BE2C (cell line): ENCODE measurements around the gene WLS.

ENCODE experiments used
- DNase-seq: peaks from one replicate; pipeline ENCODE4 v3.0.0-alpha.2; 2020
- H3K27me3 ChIP-seq: fragments of 250-450 bp; sonication (Bioruptor Pico); 2 replicates; pipeline ENCODE4 v1.5.1; 2020; ENCODE audit warnings: mild to moderate bottlenecking
- H3K36me3 ChIP-seq: fragments of 250-450 bp; sonication (Bioruptor Pico); 2 replicates; pipeline ENCODE4 v1.5.1; 2020; ENCODE audit warnings: mild to moderate bottlenecking
- H3K4me1 ChIP-seq: fragments of 250-450 bp; sonication (Bioruptor Pico); 2 replicates; pipeline ENCODE4 v1.5.1; 2020
- H3K4me3 ChIP-seq: 2 replicates; pipeline ENCODE4 v1.5.1; 2011; ENCODE audit warnings: low read depth, low read length
- H3K9me3 ChIP-seq: fragments of 250-450 bp; sonication (Bioruptor Pico); 2 replicates; pipeline ENCODE4 v1.5.1; 2020
- TF ChIP-seq, protein P1 (sequence below): IDR thresholded peaks from 2 replicates; pipeline ENCODE4 v1.5.1; 2012; ENCODE audit warnings: mild to moderate bottlenecking, low read depth, low read length

WLS gene

DNA sequence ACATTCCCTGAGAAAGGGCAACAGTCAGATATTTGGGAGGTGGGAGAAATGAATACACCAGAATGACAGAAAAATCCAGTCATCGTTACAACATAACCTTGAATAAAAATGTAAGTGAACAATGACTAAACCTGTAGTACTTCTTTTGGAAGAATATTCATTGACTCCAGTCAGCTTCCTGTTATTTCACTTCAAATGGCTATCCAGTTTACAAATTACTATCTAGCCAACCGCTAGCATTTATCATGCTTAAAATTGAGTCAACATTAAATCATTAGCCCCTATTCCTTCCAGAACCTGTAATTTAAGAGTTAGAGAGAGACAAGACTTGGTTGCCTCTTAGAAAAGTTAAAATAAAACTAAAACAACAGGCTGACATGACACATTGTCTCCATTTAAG is 33.6 kb downstream of the WLS start:
- no peaks in the 10 kb centered on the region for H3K36me3 ChIP-seq
- no peaks in the 10 kb centered on the region for H3K27me3 ChIP-seq
- TF ChIP-seq, protein P1, sequence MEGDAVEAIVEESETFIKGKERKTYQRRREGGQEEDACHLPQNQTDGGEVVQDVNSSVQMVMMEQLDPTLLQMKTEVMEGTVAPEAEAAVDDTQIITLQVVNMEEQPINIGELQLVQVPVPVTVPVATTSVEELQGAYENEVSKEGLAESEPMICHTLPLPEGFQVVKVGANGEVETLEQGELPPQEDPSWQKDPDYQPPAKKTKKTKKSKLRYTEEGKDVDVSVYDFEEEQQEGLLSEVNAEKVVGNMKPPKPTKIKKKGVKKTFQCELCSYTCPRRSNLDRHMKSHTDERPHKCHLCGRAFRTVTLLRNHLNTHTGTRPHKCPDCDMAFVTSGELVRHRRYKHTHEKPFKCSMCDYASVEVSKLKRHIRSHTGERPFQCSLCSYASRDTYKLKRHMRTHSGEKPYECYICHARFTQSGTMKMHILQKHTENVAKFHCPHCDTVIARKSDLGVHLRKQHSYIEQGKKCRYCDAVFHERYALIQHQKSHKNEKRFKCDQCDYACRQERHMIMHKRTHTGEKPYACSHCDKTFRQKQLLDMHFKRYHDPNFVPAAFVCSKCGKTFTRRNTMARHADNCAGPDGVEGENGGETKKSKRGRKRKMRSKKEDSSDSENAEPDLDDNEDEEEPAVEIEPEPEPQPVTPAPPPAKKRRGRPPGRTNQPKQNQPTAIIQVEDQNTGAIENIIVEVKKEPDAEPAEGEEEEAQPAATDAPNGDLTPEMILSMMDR: no peak
- no peaks in the 10 kb centered on the region for H3K9me3 ChIP-seq
- DNase-seq: no peak
- H3K4me3 ChIP-seq: no peak overlapping the region
- H3K4me1 ChIP-seq: no peaks in the 10 kb centered on the region

- H3K27me3 ChIP-seq: no peaks in the 10 kb centered on the region
- no peak for DNase-seq
- no peaks in the 10 kb centered on the region for H3K9me3 ChIP-seq
- no peaks in the 10 kb centered on the region for H3K4me1 ChIP-seq
- TF ChIP-seq, protein P1: no peak
- H3K36me3 ChIP-seq: no peaks in the 10 kb centered on the region
- H3K4me3 ChIP-seq: no peak overlapping the region
Observed at GRCh38 chr1:68197891-68198290, 34.4 kb downstream of the WLS start.

DNA sequence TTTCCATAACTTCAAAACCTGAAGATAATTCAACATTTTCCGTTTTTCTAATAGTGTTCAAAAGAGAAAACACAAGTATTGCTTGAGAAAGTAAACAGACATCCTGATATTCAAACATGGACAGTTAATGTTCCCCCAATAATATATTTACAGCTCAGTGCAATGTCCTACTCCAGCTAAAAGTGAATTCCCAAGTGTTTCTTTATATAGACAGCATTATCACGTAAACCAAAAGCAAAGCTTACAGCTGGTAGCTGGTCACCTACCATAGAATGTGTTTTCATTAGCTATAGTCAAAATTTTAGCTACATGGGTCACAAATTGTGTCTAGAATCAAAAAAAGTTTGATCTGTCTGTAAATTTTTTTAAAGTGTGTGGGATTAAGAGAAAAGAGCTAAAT is 34.9 kb downstream of the WLS start:
- no peaks in the 10 kb centered on the region for H3K36me3 ChIP-seq
- H3K4me3 ChIP-seq: no peak overlapping the region
- H3K4me1 ChIP-seq: no peaks in the 10 kb centered on the region
- DNase-seq: no peak
- H3K9me3 ChIP-seq: no peaks in the 10 kb centered on the region
- no peaks in the 10 kb centered on the region for H3K27me3 ChIP-seq
- TF ChIP-seq, protein P1: no peak

DNA sequence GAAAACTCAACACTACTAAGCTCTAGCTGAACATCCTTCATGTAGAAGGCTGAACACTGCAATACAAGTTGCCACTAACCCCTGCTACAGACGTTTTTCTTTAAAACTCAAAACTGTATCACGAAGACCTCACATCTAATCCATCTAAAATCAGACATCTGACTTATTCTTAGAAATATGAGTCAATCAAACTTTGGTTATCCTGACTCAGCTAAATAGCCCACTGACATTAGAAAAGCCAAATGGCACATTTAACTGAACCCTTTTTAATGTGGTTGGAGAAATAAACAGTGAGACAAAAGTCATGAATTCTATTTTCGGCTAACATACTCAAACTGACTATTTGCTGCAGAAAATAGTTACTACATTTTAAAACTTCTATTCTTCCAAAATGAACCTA is 35.6 kb downstream of the WLS start:
- Histone ChIP-seq H3K36me3 (no peaks in the 10 kb centered on the region), H3K27me3 (no peaks in the 10 kb centered on the region), H3K4me3 (no peak overlapping the region), H3K4me1 (no peaks in the 10 kb centered on the region), H3K9me3 (no peaks in the 10 kb centered on the region)
- TF ChIP-seq, protein P1: no peak
- no peak for DNase-seq

DNA sequence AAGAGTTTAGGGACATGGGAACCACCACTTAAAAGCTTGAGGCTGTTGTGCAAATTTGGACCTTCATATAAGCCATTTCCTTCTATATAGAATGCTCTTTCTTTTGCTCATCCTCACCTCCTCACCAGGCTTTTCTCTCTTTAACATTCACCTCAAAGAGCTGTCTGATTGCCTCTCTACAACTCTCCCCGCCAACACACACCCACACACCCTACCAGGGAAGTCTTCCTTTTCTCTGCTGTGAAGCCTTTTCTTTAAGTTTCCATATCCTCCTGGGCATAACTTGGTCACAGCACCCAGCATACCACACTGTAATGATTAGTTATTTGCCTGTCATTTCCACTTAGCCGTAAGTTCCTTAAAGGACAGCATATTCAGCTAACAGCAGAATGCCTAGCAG is 40.6 kb downstream of the WLS start:
- no peak for DNase-seq
- TF ChIP-seq, protein P1: no peak
- H3K36me3 ChIP-seq: no peaks in the 10 kb centered on the region
- H3K27me3 ChIP-seq: no peaks in the 10 kb centered on the region
- no peak overlapping the region for H3K4me3 ChIP-seq
- H3K9me3 ChIP-seq: no peaks in the 10 kb centered on the region
- no peaks in the 10 kb centered on the region for H3K4me1 ChIP-seq

- Histone ChIP-seq H3K4me3 (no peak overlapping the region), H3K9me3 (no peaks in the 10 kb centered on the region), H3K4me1 (no peaks in the 10 kb centered on the region), H3K36me3 (no peaks in the 10 kb centered on the region), H3K27me3 (no peaks in the 10 kb centered on the region)
- TF ChIP-seq, protein P1: no peak
- DNase-seq: no peak
Observed at GRCh38 chr1:68188644-68189340, 43.5 kb downstream of the WLS start.
